Endothelial cell of umbilical vein (primary cell): ENCODE measurements around the gene TDRD10. TPM values are rescaled to one million over a fixed set of nuclear protein-coding genes. Genes with fewer than 3 reads are reported as not detected.

Source experiments
- BruUV-seq: library from RNA; stranded (reverse); fragments of 400-500 nt; replicated peaks from 2 replicates; lab custom pipeline; 2021; lab: Mats Ljungman, UMichigan
- CTCF ChIA-PET: fragments of 300-600, 350-600 bp; sonication (Branson Sonifier 250); formaldehyde crosslinking; loops from one replicate; lab custom pipeline; 2021; ENCODE audit warnings: antibody characterized with exemption, inconsistent platforms; lab: Charles Lee
- POLR2A ChIA-PET: fragments of 300-600, 350-600 bp; sonication (Branson Sonifier 250); formaldehyde crosslinking; loops from one replicate; lab custom pipeline; 2021; ENCODE audit warnings: antibody characterized with exemption, inconsistent platforms; lab: Charles Lee
- DNase-seq: peaks from one replicate; pipeline ENCODE4 v3.0.0-alpha.2; 2011; ENCODE audit warnings: low read depth, low spot score
- FAIRE-seq: peaks from 2 replicates; lab custom pipeline; 2011; peaks lifted over from hg19 to GRCh38; lab: Jason Lieb, UNC
- H2AFZ ChIP-seq: 2 replicates; pipeline ENCODE4 v1.6.0; 2012; ENCODE audit warnings: low read depth, low read length, control low read depth, inconsistent platforms
- H3K27ac ChIP-seq: 2 replicates; pipeline ENCODE4 v1.5.1; 2011; ENCODE audit warnings: low read depth, mild to moderate bottlenecking, control low read depth, low read length, moderate library complexity; ENCODE audit not compliant: insufficient read depth
- H3K27me3 ChIP-seq, 2 experiments: 2 replicates each; pipeline versions ENCODE4 v1.6.0 to v1.6.1; 2011; ENCODE audit warnings: low read length in 2 of 2, mixed read lengths in 1 of 2; ENCODE audit not compliant: control insufficient read depth in 2 of 2, insufficient read depth in 2 of 2
- H3K36me3 ChIP-seq, 2 experiments: 2 replicates in 1 of 2; 3 replicates in 1 of 2; pipeline ENCODE4 v1.5.1; 2011; ENCODE audit warnings: low read length in 2 of 2, mild to moderate bottlenecking in 1 of 2, moderate library complexity in 1 of 2; ENCODE audit not compliant: control insufficient read depth in 2 of 2, insufficient read depth in 2 of 2; ENCODE audit errors: extremely low read depth in 1 of 2
- H3K4me1 ChIP-seq: 3 replicates; pipeline ENCODE4 v1.5.1; 2011; ENCODE audit warnings: mild to moderate bottlenecking, low read length; ENCODE audit not compliant: control insufficient read depth, insufficient read depth; ENCODE audit errors: extremely low read depth
- H3K4me2 ChIP-seq: 2 replicates; pipeline ENCODE4 v1.6.1; 2011; ENCODE audit warnings: low read length, control low read depth, mixed read lengths; ENCODE audit not compliant: insufficient read depth
- H3K4me3 ChIP-seq, 3 experiments: fragments of 200-600 bp in 1 of 3; sonication (generic), shearing (Covaris generic) in 1 of 3; replicated peaks in 1 of 3; 2 replicates each; pipeline ENCODE4 v1.5.1; 2011 to 2016; ENCODE audit warnings: control low read depth in 3 of 3, low read length in 3 of 3, mild to moderate bottlenecking in 2 of 3, inconsistent platforms in 1 of 3, low read depth in 1 of 3, moderate library complexity in 1 of 3; ENCODE audit not compliant: insufficient read depth in 1 of 3
- H3K79me2 ChIP-seq: 2 replicates; pipeline ENCODE4 v1.6.0; 2012; ENCODE audit warnings: low read length, inconsistent platforms; ENCODE audit not compliant: control insufficient read depth, insufficient read depth
- H3K9ac ChIP-seq: replicated peaks from 2 replicates; pipeline ENCODE3; 2011; ENCODE audit warnings: low read length, control low read depth; ENCODE audit not compliant: insufficient read depth; ENCODE audit errors: extremely low read depth
- H3K9me1 ChIP-seq: replicated peaks from 3 replicates; pipeline ENCODE4 v1.6.0; 2011; ENCODE audit warnings: mild to moderate bottlenecking, low read length; ENCODE audit not compliant: control insufficient read depth, insufficient read depth; ENCODE audit errors: extremely low read depth
- H3K9me3 ChIP-seq: replicated peaks from 2 replicates; pipeline ENCODE4 v1.5.1; 2012; ENCODE audit warnings: low read length, inconsistent platforms; ENCODE audit not compliant: control insufficient read depth, insufficient read depth
- H4K20me1 ChIP-seq: replicated peaks from 2 replicates; pipeline ENCODE3; 2011; ENCODE audit warnings: mild to moderate bottlenecking, low read length; ENCODE audit not compliant: control insufficient read depth, insufficient read depth; ENCODE audit errors: extremely low read depth
- EZH2 ChIP-seq: IDR thresholded peaks from 2 replicates; pipeline ENCODE4 v1.6.1; 2012; ENCODE audit warnings: borderline replicate concordance, low read depth, mild to moderate bottlenecking, moderate library complexity, low read length, inconsistent platforms; ENCODE audit not compliant: severe bottlenecking
- FOS ChIP-seq: IDR thresholded peaks from 2 replicates; pipeline ENCODE4 v1.6.1; 2011; ENCODE audit warnings: mild to moderate bottlenecking, low read length, moderate library complexity, borderline replicate concordance; ENCODE audit not compliant: insufficient read depth
- GATA2 ChIP-seq: IDR thresholded peaks from 2 replicates; pipeline ENCODE4 v1.7.0; 2011; ENCODE audit warnings: low read depth, mild to moderate bottlenecking, moderate library complexity, mixed read lengths, low read length; ENCODE audit not compliant: insufficient read length, insufficient read depth
- JUN ChIP-seq: IDR thresholded peaks from 2 replicates; pipeline ENCODE4 v1.6.1; 2011; ENCODE audit warnings: borderline replicate concordance, low read depth; ENCODE audit not compliant: insufficient read length, insufficient read depth
- MYC ChIP-seq: IDR thresholded peaks from one replicate; pipeline ENCODE4 v1.6.1; 2011; ENCODE audit warnings: mild to moderate bottlenecking, low read depth, low read length
- POLR2A ChIP-seq: IDR thresholded peaks from 2 replicates; pipeline ENCODE4 v1.6.1; 2012; ENCODE audit warnings: low read depth, mild to moderate bottlenecking, control low read depth, low read length
- POLR2AphosphoS5 ChIP-seq: IDR thresholded peaks from 2 replicates; pipeline ENCODE4 v1.6.1; 2012; ENCODE audit warnings: low read depth, mild to moderate bottlenecking, control low read depth, low read length, moderate library complexity; ENCODE audit not compliant: insufficient read depth
- dilution Hi-C: fragments of 300-500 bp; cut with MboI; formaldehyde crosslinking; loops from one replicate; pipeline ENCODE4 v1.15.0; 2019; ENCODE audit warnings: low sequenced_read_pairs; ENCODE audit not compliant: extremely low pct_ligation_motif_present
- intact Hi-C: fragments of 100-400 bp; cut with micrococcal nuclease; formaldehyde crosslinking; loops from one replicate; pipeline ENCODE4 v1.10.0; 2022
- polyA plus RNA-seq, 4 experiments: library from polyadenylated mRNA; depleted of rRNA in 3 of 4; stranded (reverse) in 3 of 4; unstranded in 1 of 4; fragments of >200 nt; gene quantifications; 2 replicates each; pipeline versions ENCODE4 v1.2.1 to v1.2.3, GENCODE V29; 2011 to 2012; ENCODE audit warnings: missing spikeins in 1 of 4
- total RNA-seq: library from RNA; stranded (reverse); gene quantifications from 2 replicates; pipeline ENCODE4 v1.2.3, GENCODE V29; 2021
- TF ChIP-seq, protein P1 (sequence below): IDR thresholded peaks from 2 replicates; pipeline ENCODE4 v1.6.1; 2011; ENCODE audit not compliant: insufficient read depth, insufficient read length
- TF ChIP-seq, protein P2 (sequence below), 2 donors: IDR thresholded peaks; 1 replicate in 1 of 2; 2 replicates in 1 of 2; pipeline ENCODE4 v1.5.1; 2011; ENCODE audit warnings: low read length in 2 of 2, mild to moderate bottlenecking in 2 of 2, moderate library complexity in 2 of 2, control low read depth in 1 of 2, inconsistent platforms in 1 of 2, low read depth in 1 of 2; ENCODE audit not compliant: insufficient read depth in 1 of 2; ENCODE audit errors: extremely low read depth in 1 of 2

TDRD10 gene
- total and polyA plus RNA-seq, 2 donors (not counting 3 experiments of a cell fraction or from before 2014, with no cell fraction given): 6.1 to 9.1 TPM

DNA sequence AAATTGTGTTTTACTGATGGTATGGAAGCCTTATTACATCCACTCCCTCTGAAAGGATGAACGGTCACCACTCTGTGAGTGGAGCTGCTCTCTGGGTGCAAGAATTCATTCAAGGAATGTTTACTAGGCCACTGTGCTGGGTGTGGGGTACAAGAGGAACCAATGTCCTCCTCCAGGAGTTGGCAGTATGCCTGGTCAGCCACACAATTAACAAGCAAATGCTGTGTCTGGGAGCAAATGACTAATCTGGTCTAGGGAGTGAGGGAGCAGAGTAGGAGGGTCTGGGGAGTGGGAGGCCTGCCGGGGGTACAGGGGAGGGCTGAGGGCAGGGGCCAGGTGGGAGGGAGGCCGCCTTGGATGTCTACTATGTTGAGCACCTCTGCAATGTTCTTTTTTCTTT, 27.2 kb upstream of the TDRD10 start:
- H3K79me2 ChIP-seq: no peaks in the 10 kb centered on the region
- no peak overlapping the region for H3K27ac ChIP-seq
- H3K4me3 ChIP-seq: no peak overlapping the region
- H3K4me2 ChIP-seq: no peak overlapping the region
- H3K36me3 ChIP-seq: peaks cover 6 to 7% of the 10 kb centered on the region in 2 experiments
- no peaks in the 10 kb centered on the region for H4K20me1 ChIP-seq
- no peaks in the 10 kb centered on the region for H3K9me3 ChIP-seq
- no peak overlapping the region for H2AFZ ChIP-seq
- FAIRE-seq: peak; percentile 81
- no peaks in the 10 kb centered on the region for H3K27me3 ChIP-seq
- H3K4me1 ChIP-seq: peaks cover 6% of the 10 kb centered on the region
- CTCF ChIA-PET: interaction anchor here (1.5 kb wide), 1 partner anchor 72 kb away, joined by 8 read pairs; no protein-coding TSS in a partner anchor
- intact Hi-C loops: loop anchor here (10.0 kb wide), 1 partner anchor 280 kb away; the partner anchor contains the start of gene TPM3
- POLR2A ChIA-PET: no interaction called here
- H3K9ac ChIP-seq: no peak overlapping the region
- dilution Hi-C loops: no loop called here
- DNase-seq: peak; percentile 64
- BruUV-seq: no TSS peak
- TF ChIP-seq POLR2AphosphoS5: no peak
- no peak for TF ChIP-seq MYC
- no peak for TF ChIP-seq EZH2
- no peak for TF ChIP-seq POLR2A
- TF ChIP-seq, protein P1, sequence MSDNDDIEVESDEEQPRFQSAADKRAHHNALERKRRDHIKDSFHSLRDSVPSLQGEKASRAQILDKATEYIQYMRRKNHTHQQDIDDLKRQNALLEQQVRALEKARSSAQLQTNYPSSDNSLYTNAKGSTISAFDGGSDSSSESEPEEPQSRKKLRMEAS: no peak
- no peak for TF ChIP-seq JUN
- no peak for TF ChIP-seq FOS
- no peak for TF ChIP-seq GATA2
- TF ChIP-seq, protein P2, sequence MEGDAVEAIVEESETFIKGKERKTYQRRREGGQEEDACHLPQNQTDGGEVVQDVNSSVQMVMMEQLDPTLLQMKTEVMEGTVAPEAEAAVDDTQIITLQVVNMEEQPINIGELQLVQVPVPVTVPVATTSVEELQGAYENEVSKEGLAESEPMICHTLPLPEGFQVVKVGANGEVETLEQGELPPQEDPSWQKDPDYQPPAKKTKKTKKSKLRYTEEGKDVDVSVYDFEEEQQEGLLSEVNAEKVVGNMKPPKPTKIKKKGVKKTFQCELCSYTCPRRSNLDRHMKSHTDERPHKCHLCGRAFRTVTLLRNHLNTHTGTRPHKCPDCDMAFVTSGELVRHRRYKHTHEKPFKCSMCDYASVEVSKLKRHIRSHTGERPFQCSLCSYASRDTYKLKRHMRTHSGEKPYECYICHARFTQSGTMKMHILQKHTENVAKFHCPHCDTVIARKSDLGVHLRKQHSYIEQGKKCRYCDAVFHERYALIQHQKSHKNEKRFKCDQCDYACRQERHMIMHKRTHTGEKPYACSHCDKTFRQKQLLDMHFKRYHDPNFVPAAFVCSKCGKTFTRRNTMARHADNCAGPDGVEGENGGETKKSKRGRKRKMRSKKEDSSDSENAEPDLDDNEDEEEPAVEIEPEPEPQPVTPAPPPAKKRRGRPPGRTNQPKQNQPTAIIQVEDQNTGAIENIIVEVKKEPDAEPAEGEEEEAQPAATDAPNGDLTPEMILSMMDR (IDR thresholded peaks at IDR 0.05; ENCODE audit: extremely low read depth in 1 of 2, insufficient read depth in 1 of 2, low read depth in 1 of 2, low read length in 2 of 2): no peak
- H3K9me1 ChIP-seq: no peaks in the 10 kb centered on the region
